Fibroblast of gingiva (primary cell): ENCODE measurements around the gene AZIN2.
A peak's percentile ranks its signal among the peaks of the same experiment; 100 is the strongest.
"Not testable (repeated sequence)": the region's sequence is repeated elsewhere in the genome, so short reads cannot be mapped to it uniquely, and the experiment has no call there.

Source experiments
- DNase-seq: peaks from one replicate; pipeline ENCODE4 v3.0.0-alpha.2; 2011; ENCODE audit warnings: low read depth

AZIN2 gene

GRCh38 chr1:33057095-33057494 lies 23.9 kb upstream of the AZIN2 start:
- DNase-seq, result no peak

DNA sequence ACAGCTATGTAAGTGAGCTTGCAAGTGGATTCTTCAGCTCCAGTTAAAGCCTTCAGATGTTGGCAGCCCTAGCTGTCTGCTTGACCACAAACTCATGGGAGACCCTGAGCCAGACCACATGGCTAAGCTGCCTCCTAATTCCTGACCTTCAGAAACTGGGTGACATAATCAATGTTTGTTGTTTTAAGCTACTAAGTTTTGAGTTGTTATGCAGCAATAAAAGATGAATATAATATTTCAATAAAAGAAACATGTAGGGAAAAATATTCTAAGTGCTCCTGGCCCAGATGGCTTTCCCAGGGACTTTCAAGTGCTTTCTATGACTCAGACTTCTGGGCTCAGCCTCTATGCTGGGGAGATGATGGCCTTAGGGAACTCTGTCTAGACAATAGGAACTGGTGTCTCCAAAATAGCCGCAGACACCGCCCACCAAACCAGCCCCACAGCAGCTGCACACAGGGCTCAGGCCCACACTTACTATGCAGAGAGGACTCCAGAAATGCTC lies 20.3 kb upstream of the AZIN2 start:
- DNase-seq, result peak; percentile 91

DNA sequence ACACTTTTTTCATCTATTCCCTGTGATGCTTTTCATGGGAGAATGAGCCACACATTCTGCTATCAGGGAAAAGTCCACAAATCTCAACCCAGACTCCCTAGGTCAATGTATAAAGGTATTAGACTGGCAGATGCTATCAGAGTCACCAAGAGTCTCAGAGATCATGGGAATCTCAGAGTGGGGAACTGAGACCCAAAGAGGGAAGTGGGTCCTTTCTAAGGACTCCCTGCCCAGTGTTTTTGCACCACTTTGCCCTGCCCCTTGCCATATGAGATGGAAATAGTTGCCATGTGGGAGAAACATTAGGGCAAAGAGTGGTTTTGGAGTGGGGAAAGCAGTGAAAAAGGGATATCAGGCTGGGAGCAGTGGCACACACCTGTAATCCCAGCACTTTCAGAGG lies 19.1 kb upstream of the AZIN2 start:
- DNase-seq, result no peak

DNA sequence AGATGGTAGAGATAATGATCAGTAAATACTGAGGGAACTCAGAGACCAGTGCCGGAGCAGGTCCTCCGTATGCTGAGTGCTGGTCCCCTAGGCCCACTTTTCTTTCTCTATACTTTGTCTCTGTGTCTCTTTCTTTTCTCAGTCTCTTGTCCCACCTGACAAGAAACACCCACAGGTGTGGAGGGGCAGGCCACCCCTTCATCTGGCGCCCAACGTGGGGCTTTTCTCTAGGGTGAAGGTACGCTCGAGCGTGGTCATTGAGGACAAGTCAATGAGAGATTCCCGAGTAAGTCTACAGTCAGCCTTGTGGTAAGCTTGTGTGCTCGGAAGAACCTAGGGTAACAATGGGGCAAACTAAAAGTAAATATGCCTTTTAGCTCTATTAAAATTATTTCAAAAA lies 16.7 kb upstream of the AZIN2 start:
- not testable (repeated sequence) for DNase-seq

- no peak for DNase-seq
These were observed 15.7 kb upstream of the AZIN2 start for GRCh38 chr1:33065301-33065700.

GRCh38 chr1:33066477-33066876 lies 14.5 kb upstream of the AZIN2 start:
- not testable (repeated sequence) for DNase-seq

- DNase-seq, result not testable (repeated sequence)
These were observed 12.8 kb upstream of the AZIN2 start for GRCh38 chr1:33068108-33068507.

GRCh38 chr1:33070628-33071027 lies 10.3 kb upstream of the AZIN2 start:
- no peak for DNase-seq

DNA sequence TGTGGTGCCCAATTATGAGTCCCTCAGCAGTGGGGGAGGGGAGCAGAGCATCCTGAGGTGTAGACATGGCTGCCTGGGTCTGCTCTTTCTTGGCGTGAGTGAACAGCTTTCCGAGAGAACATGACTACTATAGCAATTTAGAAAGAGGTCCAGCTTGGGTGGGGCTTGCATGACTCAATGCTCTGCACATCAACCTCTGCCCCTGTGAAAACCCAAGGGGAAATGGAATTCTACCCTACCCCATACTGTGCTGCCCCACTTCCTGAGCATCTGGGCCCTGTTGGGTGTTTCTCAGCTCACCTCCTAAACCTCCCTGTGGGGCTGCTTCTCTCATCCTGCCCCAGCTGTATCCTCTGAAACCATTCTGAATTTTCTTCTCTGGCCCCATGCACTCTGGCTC lies 8.2 kb upstream of the AZIN2 start:
- peak; percentile 32 for DNase-seq

DNA sequence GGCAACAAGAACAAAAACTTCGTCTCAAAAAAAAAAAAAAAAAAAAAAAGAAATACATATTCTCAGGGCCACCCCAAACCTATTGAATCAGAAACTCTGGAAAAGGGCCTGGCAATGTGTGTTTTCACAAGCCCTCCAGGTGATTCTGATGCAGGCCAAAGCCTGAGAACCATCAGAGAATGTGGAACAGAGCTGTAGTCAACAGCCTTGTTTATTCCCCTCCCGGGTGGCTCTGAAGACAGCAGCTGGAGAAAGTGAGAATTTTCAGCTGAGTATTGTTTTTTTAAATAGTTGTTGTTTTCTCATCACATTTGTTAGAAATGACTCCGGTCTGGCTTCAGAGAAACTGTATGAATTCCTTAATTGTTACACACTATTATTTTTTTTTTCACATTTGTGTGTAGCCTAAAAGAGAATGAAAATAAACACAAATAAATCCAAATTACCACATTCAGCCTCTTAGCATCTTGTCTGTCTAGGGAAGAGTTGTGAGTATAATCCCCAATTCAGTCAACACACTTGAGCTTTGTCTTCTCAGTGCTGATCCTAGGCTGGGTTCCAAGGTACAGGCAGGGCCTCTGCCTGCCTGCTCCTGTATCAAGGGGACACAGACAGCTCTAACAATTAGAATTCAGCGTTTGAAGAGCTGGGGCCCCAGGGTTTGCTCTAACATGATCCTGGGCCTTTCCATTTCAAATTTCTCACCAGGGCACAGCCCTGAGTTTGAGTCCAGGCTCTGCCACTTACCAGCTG lies 6.6 kb upstream of the AZIN2 start:
- DNase-seq, result no peak

DNA sequence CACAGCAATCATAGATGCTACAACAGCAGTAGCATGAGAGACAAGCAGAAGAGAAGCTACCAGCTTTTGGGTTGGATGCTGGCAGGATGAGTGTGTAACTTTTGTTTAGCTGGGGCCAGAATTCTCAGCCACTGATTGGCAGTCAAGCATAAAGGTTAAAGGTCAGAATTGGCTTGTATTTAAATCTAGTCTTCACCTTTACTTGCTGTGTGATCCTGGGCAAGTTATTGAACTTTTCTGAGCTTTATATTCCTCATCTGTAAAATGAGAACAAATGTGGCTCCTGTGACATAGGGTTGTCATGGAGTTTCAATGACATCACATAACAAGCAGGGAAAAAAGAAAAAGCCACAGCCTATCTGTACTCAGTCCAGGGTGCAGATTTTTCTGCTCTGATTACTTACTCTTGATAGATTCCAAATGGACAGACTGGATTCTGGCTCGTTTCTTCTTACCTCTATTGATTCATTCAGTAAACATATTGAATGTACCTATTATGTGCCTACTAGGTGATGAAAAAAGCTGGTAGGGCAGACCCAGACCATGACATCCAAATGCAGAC lies 2.8 kb upstream of the AZIN2 start:
- peak; percentile 14 for DNase-seq

GRCh38 chr1:33080373-33080772 lies 580 bp upstream of the AZIN2 start:
- no peak for DNase-seq

- no peak for DNase-seq
These were observed 777 bp downstream of the AZIN2 start for GRCh38 chr1:33081554-33082305.

DNA sequence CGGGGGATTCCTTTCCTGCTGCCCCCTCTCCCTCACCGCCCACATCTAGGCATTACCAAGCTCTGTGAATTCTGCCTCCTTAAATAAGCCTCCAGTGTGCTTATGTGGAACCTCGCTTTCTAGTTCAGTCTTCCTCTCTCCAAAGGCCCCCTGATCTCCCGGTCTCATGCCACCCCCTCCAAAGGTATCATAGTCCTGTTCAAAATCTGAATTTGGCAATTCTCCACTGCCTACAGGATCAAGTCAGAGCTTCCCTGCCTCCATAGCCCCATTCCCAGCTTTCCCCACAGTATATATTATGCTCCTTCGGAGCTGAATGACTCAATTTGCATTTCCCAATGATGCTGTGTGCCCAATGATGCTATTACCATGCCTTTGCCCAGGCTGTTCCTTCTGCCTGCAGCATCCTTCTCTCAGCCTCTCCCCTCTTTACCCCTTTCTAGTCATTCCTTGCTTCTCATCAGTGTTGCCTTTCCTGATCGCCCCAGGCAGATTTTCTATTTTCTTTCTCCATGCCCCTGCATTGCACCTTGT lies 1.7 kb downstream of the AZIN2 start:
- DNase-seq, result no peak

DNA sequence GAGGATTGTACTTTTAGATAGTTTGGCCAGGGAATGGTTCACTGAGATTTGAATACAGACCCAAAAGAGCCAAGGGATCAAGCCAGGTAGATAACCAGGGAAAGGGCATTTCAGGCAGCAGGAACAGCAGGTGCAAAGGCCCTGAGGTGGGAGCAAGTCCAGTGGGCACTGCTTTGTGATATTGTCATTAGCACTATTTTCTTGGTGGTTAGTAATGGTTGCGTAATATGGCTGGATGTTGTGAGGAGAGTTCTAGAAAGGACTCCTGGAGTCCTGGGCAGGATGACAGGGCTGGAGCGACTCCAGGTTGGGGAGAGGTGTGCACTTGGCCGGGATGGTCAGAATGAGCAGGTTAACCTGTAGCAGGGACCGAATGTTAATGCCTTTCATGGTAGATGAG lies 4.4 kb downstream of the AZIN2 start:
- no peak for DNase-seq

GRCh38 chr1:33086384-33086850 lies 5.5 kb downstream of the AZIN2 start:
- peak; percentile 74 for DNase-seq

DNA sequence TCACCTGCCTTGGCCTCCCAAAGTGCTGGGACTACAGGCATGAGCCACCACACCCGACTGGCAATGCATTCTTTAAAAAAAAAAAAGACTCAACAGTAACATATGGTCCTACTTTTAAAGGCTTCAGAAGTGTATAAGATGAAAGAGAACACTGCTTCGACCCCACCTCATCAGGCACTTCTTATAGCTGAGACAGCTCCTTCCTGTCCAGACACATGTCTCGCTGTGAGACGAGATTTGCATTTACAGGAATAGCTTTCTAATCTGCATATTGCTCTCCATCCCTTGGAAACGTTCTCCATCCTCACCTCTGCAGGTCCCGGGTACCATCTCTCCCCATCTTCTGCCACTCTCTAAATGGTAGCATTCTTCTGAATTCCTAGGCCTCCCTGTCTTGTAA lies 6.7 kb downstream of the AZIN2 start:
- no peak for DNase-seq

- no peak for DNase-seq
These were observed 7.4 kb downstream of the AZIN2 start for GRCh38 chr1:33088119-33088906.

- no peak for DNase-seq
These were observed 8.5 kb downstream of the AZIN2 start for GRCh38 chr1:33089457-33089856.

- no peak for DNase-seq
These were observed 11.5 kb downstream of the AZIN2 start for GRCh38 chr1:33092438-33092837.

DNA sequence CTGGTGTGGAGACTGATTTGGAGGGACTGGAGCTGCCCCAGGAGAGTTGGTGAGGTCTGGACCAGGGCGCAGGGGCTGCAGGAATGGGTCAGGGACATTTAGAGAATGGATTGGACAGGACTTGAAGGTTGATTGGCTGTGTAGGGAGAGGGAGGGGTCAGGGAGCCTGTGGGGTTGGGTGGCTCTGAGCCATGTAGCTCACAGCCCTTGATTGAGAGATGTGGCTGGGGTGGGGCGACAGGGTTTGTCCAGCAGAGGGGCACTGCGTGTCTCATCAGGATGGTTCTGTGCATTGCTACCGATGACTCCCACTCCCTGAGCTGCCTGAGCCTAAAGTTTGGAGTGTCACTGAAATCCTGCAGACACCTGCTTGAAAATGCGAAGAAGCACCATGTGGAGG lies 12.1 kb downstream of the AZIN2 start:
- no peak for DNase-seq

DNA sequence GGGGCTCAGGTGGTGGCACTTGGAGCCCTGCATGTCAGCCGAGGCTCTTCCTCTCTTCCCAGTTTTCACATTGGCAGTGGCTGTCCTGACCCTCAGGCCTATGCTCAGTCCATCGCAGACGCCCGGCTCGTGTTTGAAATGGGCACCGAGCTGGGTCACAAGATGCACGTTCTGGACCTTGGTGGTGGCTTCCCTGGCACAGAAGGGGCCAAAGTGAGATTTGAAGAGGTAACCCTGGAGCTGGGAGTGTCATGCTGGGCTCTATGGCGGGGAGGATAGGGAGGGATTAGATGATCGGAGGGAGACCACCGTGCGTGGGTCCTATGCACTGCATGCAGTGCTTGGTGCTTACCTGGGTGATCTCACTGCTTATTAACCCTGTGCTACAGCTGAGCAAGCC lies 13.5 kb downstream of the AZIN2 start:
- DNase-seq, result no peak
